Ovary (tissue), 9 donors: ENCODE measurements around the gene B4GAT1. TPM values are rescaled to one million over a fixed set of nuclear protein-coding genes. Genes with fewer than 3 reads are reported as not detected.
A peak's percentile ranks its signal among the peaks of the same experiment; 100 is the strongest.

Experiments used
- DNase-seq, 5 donors: peaks; one replicate each; pipeline ENCODE4 v3.0.0-alpha.2; 2019 to 2020
- H3K27ac ChIP-seq, 2 donors: fragments of 200-600 bp; one replicate each; pipeline versions ENCODE4 v1.5.1 to v1.8.0; 2019 to 2022
- H3K27me3 ChIP-seq: fragments of 200-600 bp; one replicate; pipeline ENCODE4 v1.8.0; 2022
- H3K36me3 ChIP-seq: fragments of 200-600 bp; sonication (generic); one replicate; pipeline ENCODE4 v1.5.1; 2019
- H3K4me1 ChIP-seq: one replicate; pipeline ENCODE4 v1.8.1; 2013; ENCODE audit warnings: mild to moderate bottlenecking, moderate library complexity; ENCODE audit not compliant: insufficient read depth
- H3K4me3 ChIP-seq: fragments of 200-600 bp; sonication (generic); one replicate; pipeline ENCODE4 v1.5.1; 2017
- H3K9me3 ChIP-seq, 2 donors: fragments of 200-600 bp in 1 of 2; sonication (generic) in 1 of 2; one replicate each; pipeline versions ENCODE4 v1.5.1 to v1.8.1; 2013 to 2019; ENCODE audit warnings: mild to moderate bottlenecking in 1 of 2, moderate library complexity in 1 of 2
- EP300 ChIP-seq: sonication (generic); formaldehyde crosslinking; IDR thresholded peaks from one replicate; pipeline ENCODE4 v1.6.1; 2017; ENCODE audit warnings: antibody characterized with exemption
- POLR2A ChIP-seq: fragments of 450-650 bp; IDR thresholded peaks from one replicate; pipeline ENCODE4 v1.6.1; 2017; ENCODE audit warnings: antibody characterized with exemption, mild to moderate bottlenecking, moderate library complexity
- whole genome bisulfite sequencing, 3 donors: extraction: QIAGEN DNeasy Blood & Tissue Kit in 1 of 3; methylation state at CpG; one replicate each; pipeline versions ENCODE4 v1.1.5 to v1.1.7; 2013 to 2017; 5-methylcytosine and 5-hydroxymethylcytosine counted together
- intact Hi-C, 4 donors: fragments of 100-400 bp; cut with DNase I; formaldehyde crosslinking; loops; one replicate each; pipeline versions ENCODE4 v1.11.0 to v1.15.1; 2022 to 2023
- polyA plus RNA-seq, 2 donors: library from polyadenylated mRNA; stranded (reverse); fragments of 200-250 nt in 1 of 2; fragments of 350-450 nt in 1 of 2; fragmentation: Illumina TruSeq in 1 of 2; extraction: RNeasy Lipid Tissue Mini Kit (QIAGEN cat#74804) in 1 of 2; gene quantifications; one replicate each; pipeline ENCODE4 v1.2.3, GENCODE V29; 2013 to 2014
- total RNA-seq, 7 donors: library from RNA; depleted of rRNA in 2 of 7; stranded (reverse); fragments of >200 nt in 2 of 7; fragmentation: NEBNext Ultra II Directional in 3 of 7; extraction: Animal tissue kit (Norgen Biotek cat#: 25700) in 3 of 7; gene quantifications; one replicate each; pipeline versions ENCODE4 v1.1.0 to v1.2.4, GENCODE V29; 2016 to 2023
- TF ChIP-seq, protein P1 (sequence below), 3 donors: fragments of 450-650 bp in 2 of 3; fragments of 200-600 bp in 1 of 3; IDR thresholded peaks; one replicate each; pipeline versions ENCODE4 v1.5.1 to v1.8.0; 2016 to 2022; ENCODE audit warnings: antibody characterized with exemption in 3 of 3, mild to moderate bottlenecking in 1 of 3
- donor health status: DM: no; HTN: no; CAD: no; lungs with moderate emphysema.
- donor health status: DM: no; HTN: no; CAD: no.
- donor health status: Bipolar disorder and iron deficiency.
- donor health status: DM: yes; HTN: yes; CAD: no.
- donor health status: DM: no; HTN: no; CAD: no.
- donor health status: DM: yes; HTN: yes; CAD: no.

Gene B4GAT1
- total and polyA plus RNA-seq, 9 donors = 30.7 to 54.2 (median 39.9) TPM

DNA sequence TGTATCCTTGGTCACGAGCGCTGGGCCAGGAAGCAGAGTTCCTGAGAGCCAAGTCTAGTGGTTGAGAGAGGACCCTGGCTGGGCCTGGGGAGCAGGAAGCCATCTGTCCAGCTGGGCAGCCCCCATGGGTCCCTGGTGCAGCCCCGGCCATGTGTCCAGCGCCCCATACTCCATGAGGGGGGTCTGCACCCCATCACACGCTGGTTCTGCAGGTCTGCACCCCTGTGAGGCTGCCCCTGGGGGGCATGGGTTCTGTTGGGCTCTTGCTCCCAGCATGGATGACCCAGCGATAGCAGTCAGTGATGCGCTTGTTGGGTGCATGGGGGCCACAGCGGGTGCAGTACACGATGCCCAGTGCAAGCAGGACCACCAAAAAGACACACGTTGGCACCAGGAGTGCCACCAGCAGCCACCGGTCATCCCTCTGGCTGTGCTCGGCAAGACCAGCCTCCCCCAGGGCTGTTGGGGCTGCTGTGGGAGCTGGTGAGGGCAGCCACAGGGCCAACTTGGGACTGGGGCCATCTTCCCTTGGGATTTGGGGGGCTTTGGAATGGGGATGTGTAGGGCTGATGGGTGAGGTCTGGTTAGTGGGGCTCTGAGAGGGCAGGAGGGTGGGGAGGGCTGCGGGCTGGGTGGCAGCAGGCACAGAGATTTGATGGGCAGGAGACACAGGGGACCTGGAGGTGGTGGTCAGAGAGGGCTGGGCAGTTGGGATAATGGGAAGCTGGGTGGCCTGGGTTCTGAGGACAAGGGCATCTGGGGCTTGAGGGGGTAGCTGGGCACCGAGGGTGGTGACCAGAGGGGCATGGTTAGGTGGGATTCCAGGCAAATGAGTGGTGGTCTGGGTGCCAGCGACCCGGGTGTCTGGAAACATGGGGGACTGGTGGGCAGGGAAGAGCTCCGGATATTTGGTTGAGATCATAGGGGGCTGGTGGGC lies 32.6 kb downstream of the B4GAT1 start:
- TF ChIP-seq, protein P1, sequence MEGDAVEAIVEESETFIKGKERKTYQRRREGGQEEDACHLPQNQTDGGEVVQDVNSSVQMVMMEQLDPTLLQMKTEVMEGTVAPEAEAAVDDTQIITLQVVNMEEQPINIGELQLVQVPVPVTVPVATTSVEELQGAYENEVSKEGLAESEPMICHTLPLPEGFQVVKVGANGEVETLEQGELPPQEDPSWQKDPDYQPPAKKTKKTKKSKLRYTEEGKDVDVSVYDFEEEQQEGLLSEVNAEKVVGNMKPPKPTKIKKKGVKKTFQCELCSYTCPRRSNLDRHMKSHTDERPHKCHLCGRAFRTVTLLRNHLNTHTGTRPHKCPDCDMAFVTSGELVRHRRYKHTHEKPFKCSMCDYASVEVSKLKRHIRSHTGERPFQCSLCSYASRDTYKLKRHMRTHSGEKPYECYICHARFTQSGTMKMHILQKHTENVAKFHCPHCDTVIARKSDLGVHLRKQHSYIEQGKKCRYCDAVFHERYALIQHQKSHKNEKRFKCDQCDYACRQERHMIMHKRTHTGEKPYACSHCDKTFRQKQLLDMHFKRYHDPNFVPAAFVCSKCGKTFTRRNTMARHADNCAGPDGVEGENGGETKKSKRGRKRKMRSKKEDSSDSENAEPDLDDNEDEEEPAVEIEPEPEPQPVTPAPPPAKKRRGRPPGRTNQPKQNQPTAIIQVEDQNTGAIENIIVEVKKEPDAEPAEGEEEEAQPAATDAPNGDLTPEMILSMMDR (IDR thresholded peaks at IDR 0.05) = no peak
- no peak for TF ChIP-seq EP300
- TF ChIP-seq POLR2A = no peak
- Histone ChIP-seq H3K36me3 (no peaks in the 10 kb centered on the region), H3K9me3 (no peaks in the 10 kb centered on the region), H3K4me3 (no peak overlapping the region), H3K4me1 (peaks cover 33% of the 10 kb centered on the region), H3K27me3 (no peaks in the 10 kb centered on the region), H3K27ac (no peak overlapping the region)
- peak in 3 of 5 donors; percentile 24 to 50 (median 40) for DNase-seq
- intact Hi-C loops = no loop called here
- WGBS, 3 donors = 68 to 74% (median 74%) methylated on average over 13 to 17 of the region's 17 CpGs

DNA sequence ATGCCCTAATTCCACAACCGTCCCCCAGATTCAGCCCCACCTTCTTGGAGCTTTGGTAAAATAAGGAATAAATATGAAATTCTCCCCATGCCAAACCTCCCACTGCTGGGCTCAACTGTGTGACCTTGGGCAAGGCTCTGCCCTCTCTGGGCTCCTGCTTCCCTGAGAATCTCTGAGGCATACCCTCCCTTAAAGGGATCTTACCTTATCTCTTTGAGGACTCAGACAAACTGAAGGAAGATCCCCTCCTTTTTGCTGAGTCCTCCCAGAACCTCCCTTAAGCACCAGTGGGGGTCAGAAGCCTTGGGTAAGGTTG lies 33.3 kb downstream of the B4GAT1 start:
- Histone ChIP-seq H3K4me1 (peaks cover 33% of the 10 kb centered on the region), H3K27ac (peak overlapping the region in 1 of 2 donors; percentile 79), H3K9me3 (no peaks in the 10 kb centered on the region), H3K4me3 (no peak overlapping the region), H3K27me3 (no peaks in the 10 kb centered on the region), H3K36me3 (no peaks in the 10 kb centered on the region)
- WGBS, 3 donors = 17 to 29% (median 19%) methylated on average over 1 of the region's 1 CpG
- TF ChIP-seq, protein P1 (IDR thresholded peaks at IDR 0.05) = no peak
- TF ChIP-seq EP300 = no peak
- no peak for TF ChIP-seq POLR2A
- DNase-seq = no peak
- intact Hi-C loops = no loop called here

DNA sequence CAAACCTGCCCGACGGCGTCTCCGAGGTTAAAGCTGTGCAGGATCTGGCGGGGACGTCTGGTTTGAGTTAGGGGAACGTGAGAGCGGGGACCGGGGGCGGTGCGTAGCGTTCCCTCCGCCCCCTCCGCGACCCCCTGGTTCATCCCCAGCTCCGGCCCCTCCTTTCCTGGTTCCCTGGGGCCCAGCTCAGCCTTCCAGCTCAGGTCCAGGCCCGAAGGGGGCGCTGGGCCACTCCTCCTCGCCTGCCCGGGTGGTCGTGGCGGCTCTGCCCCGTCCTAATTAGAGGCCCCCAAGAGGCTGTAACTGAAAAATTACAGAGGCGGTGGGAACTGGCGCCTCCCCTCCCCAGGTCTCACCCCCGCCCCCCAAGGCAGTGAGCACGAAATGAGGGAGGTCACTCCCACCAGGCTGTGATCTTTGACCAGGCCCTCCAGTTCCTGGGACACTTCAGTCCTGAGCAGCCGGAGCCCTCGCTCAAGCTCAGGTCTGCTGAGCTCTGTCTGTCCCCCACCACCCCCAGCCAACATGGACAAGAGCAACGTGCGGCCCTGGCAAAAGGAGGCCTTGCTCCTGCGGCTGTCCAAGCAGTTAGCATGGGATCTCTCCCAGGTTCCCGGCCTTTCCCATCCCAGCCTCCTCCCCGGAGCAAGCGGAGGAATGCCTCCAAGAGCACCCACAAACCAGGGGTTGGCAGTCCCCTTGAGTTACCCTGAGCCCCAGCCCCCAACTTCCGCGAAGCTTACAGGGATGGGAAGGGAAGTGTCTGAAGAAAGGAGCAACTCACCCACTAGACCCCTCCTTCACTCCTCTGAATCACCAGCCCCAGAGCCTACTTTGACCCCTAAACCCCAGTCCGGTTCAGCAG lies 33.9 kb downstream of the B4GAT1 start:
- Histone ChIP-seq H3K27me3 (no peaks in the 10 kb centered on the region), H3K36me3 (no peaks in the 10 kb centered on the region), H3K27ac (peak overlapping the region; percentile 65 to 79), H3K4me3 (peak overlapping the region; percentile 54), H3K9me3 (no peaks in the 10 kb centered on the region), H3K4me1 (peaks cover 33% of the 10 kb centered on the region)
- TF ChIP-seq, protein P1 (IDR thresholded peaks at IDR 0.05) = no peak
- TF ChIP-seq EP300 (no peak), POLR2A (no peak)
- 9 to 14% (median 14%) methylated on average over 36 to 38 of the region's 38 CpGs for WGBS, 3 donors
- intact Hi-C loops = no loop called here
- peak in 1 of 5 donors; percentile 42 for DNase-seq

DNA sequence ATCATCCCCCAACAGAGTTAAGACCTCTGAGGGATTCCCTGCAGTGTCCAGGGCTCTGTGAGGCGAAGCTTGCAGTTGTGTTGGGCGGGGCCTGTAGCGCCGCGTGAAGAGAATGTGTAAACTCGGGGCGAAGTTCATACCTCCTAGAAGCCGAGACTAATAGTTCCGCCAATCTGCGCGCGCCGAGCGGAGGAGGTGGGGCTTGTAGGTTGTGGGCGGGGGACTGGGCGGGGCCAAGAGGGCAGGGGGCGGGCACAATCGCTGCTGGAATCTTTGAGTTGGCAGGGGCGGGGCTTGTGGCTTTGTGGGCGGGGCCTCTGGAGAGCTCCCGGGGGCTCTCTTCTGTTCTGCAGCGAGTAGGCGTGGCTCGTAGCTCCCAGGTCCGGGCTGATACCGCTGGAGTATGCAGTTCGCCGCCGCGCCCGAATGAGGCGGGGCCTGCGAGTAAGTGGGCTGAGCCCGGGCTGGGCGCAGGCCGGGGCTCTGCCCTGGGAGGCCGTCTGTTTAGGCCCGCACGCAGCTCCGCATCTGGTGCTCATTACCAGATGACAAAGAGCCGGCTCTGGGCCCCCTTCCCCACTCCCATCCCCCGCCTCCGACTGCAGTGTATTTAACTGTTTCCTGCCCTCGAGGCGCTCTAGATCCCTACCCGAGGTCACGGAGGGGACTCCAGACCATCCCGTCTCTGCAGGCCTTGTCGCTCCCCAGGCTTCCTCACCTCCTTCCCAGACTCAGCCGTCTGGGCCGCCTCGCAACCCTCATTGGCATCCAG lies 34.7 kb downstream of the B4GAT1 start:
- DNase-seq = peak; percentile 99 to 100 (median 100)
- Histone ChIP-seq H3K27me3 (no peaks in the 10 kb centered on the region), H3K9me3 (no peaks in the 10 kb centered on the region), H3K36me3 (no peaks in the 10 kb centered on the region), H3K4me3 (peak overlapping the region; percentile 54), H3K4me1 (peaks cover 28% of the 10 kb centered on the region), H3K27ac (peak overlapping the region; percentile 78 to 92)
- intact Hi-C loops = loop anchor here in 1 of 4 donors (1.0 kb wide), 1 partner anchor 16 kb away; no protein-coding TSS in a partner anchor
- TF ChIP-seq POLR2A = peak; percentile 37
- TF ChIP-seq, protein P1 (IDR thresholded peaks at IDR 0.05) = no peak
- 1 to 3% (median 1%) methylated on average over 30 to 52 of the region's 52 CpGs for WGBS, 3 donors
